AG09319 (cell line): ENCODE data around the gene HPSE.

Source experiments
- DNase-seq: peaks from one replicate; pipeline ENCODE4 v3.0.0-alpha.2; 2010; ENCODE audit warnings: low read depth; ENCODE audit errors: extremely low read depth
- TF ChIP-seq, protein P1 (sequence below): IDR thresholded peaks from 2 replicates; pipeline ENCODE4 v1.5.1; 2011; ENCODE audit warnings: low read depth, mild to moderate bottlenecking, inconsistent platforms, low read length, moderate library complexity

The HPSE gene

DNA sequence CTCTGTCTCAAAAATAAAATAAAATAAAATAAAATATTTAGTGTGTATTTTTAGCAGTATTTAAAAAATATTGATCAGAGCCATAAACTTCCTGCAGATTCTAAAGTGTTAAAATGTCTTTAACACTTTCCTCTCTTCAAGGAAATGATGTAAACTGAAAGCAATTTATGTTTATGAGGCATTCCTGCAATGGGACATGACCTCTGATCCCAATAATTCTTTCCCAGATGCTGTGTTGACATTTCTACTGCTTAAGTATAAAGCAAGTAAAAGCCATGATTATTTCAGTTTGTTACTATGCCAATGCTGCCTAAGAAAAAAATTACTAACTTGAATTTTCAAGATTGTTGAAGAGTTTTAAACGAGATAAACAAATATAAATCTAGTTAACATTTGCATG is 79.1 kb downstream of the HPSE start:
- TF ChIP-seq, protein P1, sequence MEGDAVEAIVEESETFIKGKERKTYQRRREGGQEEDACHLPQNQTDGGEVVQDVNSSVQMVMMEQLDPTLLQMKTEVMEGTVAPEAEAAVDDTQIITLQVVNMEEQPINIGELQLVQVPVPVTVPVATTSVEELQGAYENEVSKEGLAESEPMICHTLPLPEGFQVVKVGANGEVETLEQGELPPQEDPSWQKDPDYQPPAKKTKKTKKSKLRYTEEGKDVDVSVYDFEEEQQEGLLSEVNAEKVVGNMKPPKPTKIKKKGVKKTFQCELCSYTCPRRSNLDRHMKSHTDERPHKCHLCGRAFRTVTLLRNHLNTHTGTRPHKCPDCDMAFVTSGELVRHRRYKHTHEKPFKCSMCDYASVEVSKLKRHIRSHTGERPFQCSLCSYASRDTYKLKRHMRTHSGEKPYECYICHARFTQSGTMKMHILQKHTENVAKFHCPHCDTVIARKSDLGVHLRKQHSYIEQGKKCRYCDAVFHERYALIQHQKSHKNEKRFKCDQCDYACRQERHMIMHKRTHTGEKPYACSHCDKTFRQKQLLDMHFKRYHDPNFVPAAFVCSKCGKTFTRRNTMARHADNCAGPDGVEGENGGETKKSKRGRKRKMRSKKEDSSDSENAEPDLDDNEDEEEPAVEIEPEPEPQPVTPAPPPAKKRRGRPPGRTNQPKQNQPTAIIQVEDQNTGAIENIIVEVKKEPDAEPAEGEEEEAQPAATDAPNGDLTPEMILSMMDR = no peak

DNA sequence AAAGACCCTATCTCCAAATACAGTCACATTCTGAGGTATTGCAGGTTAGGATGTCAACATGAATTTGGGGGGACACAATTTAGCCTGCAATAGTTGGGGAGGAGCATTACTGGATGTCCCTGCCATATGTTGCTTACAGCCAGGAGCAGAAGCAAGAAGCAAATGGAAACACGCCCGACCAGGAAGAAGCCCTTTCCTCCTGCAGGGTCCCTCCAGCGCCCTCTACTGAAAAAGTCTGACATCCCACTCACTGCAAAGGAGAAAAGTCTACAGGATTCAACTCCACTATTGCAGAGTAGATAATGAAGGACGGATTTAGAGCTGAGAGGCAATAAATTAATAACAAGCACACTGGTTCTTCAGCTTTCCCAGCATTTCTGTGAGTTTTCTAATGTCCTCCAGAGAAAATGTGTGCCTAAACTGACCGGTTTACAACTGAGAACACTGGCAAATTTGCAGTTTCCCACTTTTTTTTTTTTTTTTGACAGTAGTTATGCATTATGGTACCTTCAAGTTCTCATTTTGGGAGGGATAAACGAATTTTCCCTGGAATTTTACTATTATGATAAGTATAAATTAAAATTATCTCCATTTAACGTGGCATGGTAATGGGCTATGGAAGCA is 81.8 kb downstream of the HPSE start:
- TF ChIP-seq, protein P1 = peak; percentile 75
- DNase-seq = no peak

More for the DNA sequence above, 79.1 kb downstream of the HPSE start:
- DNase-seq = peak; percentile 70

GRCh38 chr4:83251447-83251830 is 83.2 kb downstream of the HPSE start:
- TF ChIP-seq, protein P1 = no peak
- no peak for DNase-seq

- DNase-seq = no peak
- TF ChIP-seq, protein P1 = no peak
These were observed 83.8 kb downstream of the HPSE start for GRCh38 chr4:83250687-83251446.

DNA sequence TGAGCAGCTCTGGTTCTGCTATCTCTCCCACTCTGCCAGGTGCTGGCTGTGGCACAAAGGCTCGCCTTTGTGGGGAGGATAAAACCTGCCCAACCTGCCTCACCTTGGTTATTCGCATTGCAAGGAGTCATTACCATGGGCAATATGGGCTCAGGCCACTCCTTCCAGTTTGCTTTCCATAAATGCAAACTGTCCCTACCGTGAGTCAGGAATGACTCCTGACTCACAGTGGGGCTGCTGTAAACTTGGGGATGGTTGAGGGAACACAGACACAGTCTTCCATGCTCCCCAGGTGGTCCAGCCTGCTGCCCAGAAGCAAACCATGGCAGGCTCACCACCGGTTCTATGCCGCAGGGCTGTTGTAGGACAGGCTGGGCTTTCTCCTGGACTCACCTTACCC is 86.2 kb downstream of the HPSE start:
- DNase-seq = no peak
- TF ChIP-seq, protein P1 = no peak

DNA sequence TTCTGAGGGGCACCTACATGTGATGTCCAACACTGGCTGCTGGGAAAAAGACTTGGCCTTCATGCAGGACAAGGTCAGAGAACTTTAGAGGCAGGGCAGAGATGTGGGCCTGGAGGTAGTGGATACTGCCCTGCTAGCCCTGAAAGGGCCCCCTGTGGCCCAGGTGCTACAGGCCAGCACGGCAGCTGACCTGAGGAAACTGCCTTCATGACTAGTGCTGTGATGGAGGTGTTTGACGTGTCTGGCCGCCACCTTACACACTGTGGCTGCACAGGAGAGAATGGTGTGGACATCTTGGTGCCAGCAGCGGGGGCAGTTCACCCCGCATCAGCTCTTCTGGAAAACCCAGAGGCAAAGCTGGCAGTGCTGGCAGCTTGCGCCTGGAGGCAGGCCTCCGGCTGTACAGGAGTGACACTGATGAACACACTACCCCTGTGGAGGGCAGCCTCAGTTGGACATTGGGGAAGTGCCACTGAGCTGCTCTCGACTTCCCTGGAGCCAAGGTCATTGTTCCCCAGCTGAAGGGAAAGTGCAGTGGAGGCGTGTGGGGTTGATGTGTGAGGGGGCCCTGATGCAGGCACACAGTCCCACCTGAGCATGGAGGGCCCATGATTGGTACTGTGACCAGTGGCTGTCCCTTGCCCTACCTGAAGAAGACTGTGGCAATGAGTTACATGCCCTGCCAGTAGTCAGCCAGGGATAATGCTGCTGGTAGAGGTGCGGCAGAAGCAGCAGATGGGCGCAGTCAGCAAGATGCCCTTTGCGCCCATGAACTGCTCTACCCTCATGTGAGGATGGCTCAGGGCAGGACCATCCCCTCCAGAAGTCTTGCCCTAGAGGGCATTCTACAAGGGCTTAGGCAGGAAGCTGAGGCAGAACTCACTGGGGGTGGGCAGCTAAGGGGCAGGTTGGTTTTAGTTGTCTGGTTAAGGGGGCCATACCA is 87.0 kb downstream of the HPSE start:
- no peak for DNase-seq
- TF ChIP-seq, protein P1 = no peak
